K562 (cell line): ENCODE data around the gene INPP1. TPM values are rescaled to one million over a fixed set of nuclear protein-coding genes. Genes with fewer than 3 reads are reported as not detected.

Experiments used
- ATAC-seq: fragments of 200-7000 bp; cut with Tn5 transposase; 3 replicates; pipeline ENCODE4 v1.9.1; 2020; ENCODE audit warnings: moderate library complexity
- BruUV-seq: library from RNA; stranded (reverse); fragments of 400-500 nt; replicated peaks from 2 replicates; lab custom pipeline; 2021; lab: Mats Ljungman, UMichigan
- CTCF ChIA-PET: fragments of 300-600 bp; formaldehyde crosslinking; extraction: SDS; loops from one replicate; lab custom pipeline; 2021; ENCODE audit warnings: low intra/inter-chr PET ratio; lab: Yijun Ruan, JAX
- POLR2A ChIA-PET: fragments of 300-600, 350-650 bp; sonication (Branson Sonifier 250); formaldehyde crosslinking; extraction: SDS; loops from one replicate; lab custom pipeline; 2021; ENCODE audit warnings: antibody characterized with exemption, inconsistent platforms; lab: Yijun Ruan, JAX
- DNase-seq, 4 experiments: peaks; one replicate each; pipeline versions ENCODE4 v3.0.0 to v3.0.0-alpha.2; 2011 to 2018; ENCODE audit warnings: low spot score in 3 of 4, mixed read lengths in 3 of 4; ENCODE audit errors: extremely low read depth in 1 of 4
- FAIRE-seq: peaks from 2 replicates; lab custom pipeline; 2011; peaks lifted over from hg19 to GRCh38; lab: Jason Lieb, UNC
- H2AFZ ChIP-seq: 2 replicates; pipeline ENCODE4 v1.6.0; 2011; ENCODE audit warnings: low read depth, low read length, control low read depth, inconsistent platforms
- H3K27ac ChIP-seq: fragments of 200-600 bp; 3 replicates; pipeline ENCODE4 v1.8.0; 2011; ENCODE audit warnings: low read depth, mild to moderate bottlenecking, control low read depth, inconsistent platforms, low read length, moderate library complexity, mixed read lengths; ENCODE audit errors: extremely low read depth
- H3K27me3 ChIP-seq, 2 experiments: fragments of 300-600 bp in 1 of 2; 2 replicates in 1 of 2; 3 replicates in 1 of 2; pipeline versions ENCODE4 v1.6.0 to v1.8.0; 2011; ENCODE audit warnings: inconsistent platforms in 2 of 2, low read length in 2 of 2, mild to moderate bottlenecking in 1 of 2, mixed read lengths in 1 of 2, moderate library complexity in 1 of 2; ENCODE audit not compliant: control insufficient read depth in 2 of 2, insufficient read depth in 2 of 2
- H3K36me3 ChIP-seq: fragments of 300-600 bp; 3 replicates; pipeline ENCODE4 v1.8.0; 2011; ENCODE audit warnings: mild to moderate bottlenecking, low read length, inconsistent platforms; ENCODE audit not compliant: control insufficient read depth, insufficient read depth
- H3K4me1 ChIP-seq, 2 experiments: fragments of 200-600 bp in 1 of 2; replicated peaks in 1 of 2; 2 replicates in 1 of 2; 3 replicates in 1 of 2; pipeline versions ENCODE4 v1.5.1 to v1.8.0; 2011; ENCODE audit warnings: inconsistent platforms in 2 of 2, low read length in 2 of 2, mild to moderate bottlenecking in 1 of 2, mixed read lengths in 1 of 2, moderate library complexity in 1 of 2; ENCODE audit not compliant: control insufficient read depth in 2 of 2, insufficient read depth in 2 of 2
- H3K4me2 ChIP-seq: 2 replicates; pipeline ENCODE4 v1.6.1; 2011; ENCODE audit warnings: low read length, control low read depth, inconsistent platforms, mixed read lengths; ENCODE audit not compliant: insufficient read depth
- H3K4me3 ChIP-seq: fragments of 200-600 bp; sonication (generic), shearing (Covaris generic); 2 replicates; pipeline ENCODE4 v1.5.1; 2016; ENCODE audit warnings: control low read depth, inconsistent platforms
- H3K79me2 ChIP-seq: fragments of 200-600 bp; 3 replicates; pipeline ENCODE4 v1.8.0; 2011; ENCODE audit warnings: low read length, inconsistent platforms; ENCODE audit not compliant: control insufficient read depth, insufficient read depth
- H3K9ac ChIP-seq, 2 experiments: 2 replicates each; pipeline versions ENCODE4 v1.6.0 to v1.6.1; 2011; ENCODE audit warnings: low read depth in 2 of 2, low read length in 2 of 2, control low read depth in 1 of 2, inconsistent platforms in 1 of 2, mild to moderate bottlenecking in 1 of 2, mixed read lengths in 1 of 2; ENCODE audit not compliant: insufficient read depth in 1 of 2
- H3K9me1 ChIP-seq: one replicate; pipeline ENCODE4 v1.6.0; 2011; ENCODE audit warnings: inconsistent platforms, mild to moderate bottlenecking, low read length, moderate library complexity; ENCODE audit not compliant: control insufficient read depth, insufficient read depth
- H3K9me3 ChIP-seq: replicated peaks from 2 replicates; pipeline ENCODE4 v1.5.1; 2011; ENCODE audit warnings: low read depth, low read length, inconsistent platforms; ENCODE audit not compliant: control insufficient read depth, insufficient read depth
- H4K20me1 ChIP-seq: replicated peaks from 2 replicates; pipeline ENCODE4 v1.6.1; 2011; ENCODE audit warnings: low read length, inconsistent platforms, mixed read lengths; ENCODE audit not compliant: control insufficient read depth, insufficient read depth
- ELK3 ChIP-seq: fragments of 450-650 bp; formaldehyde crosslinking; IDR thresholded peaks from 2 replicates; pipeline ENCODE4 v1.4.0; 2020; ENCODE audit warnings: mild to moderate bottlenecking
- FOXP1 ChIP-seq: sonication (generic); formaldehyde crosslinking; IDR thresholded peaks from 2 replicates; pipeline ENCODE4 v1.8.0; 2022; ENCODE audit warnings: mild to moderate bottlenecking, missing genetic modification reagents
- HIVEP1 ChIP-seq: fragments of 250-450 bp; sonication (Bioruptor Pico); IDR thresholded peaks from 2 replicates; pipeline ENCODE4 v1.4.0; 2020; ENCODE audit warnings: mild to moderate bottlenecking
- IRF1 ChIP-seq: sonication (generic); formaldehyde crosslinking; IDR thresholded peaks from 2 replicates; pipeline ENCODE4 v1.8.0; 2022; ENCODE audit warnings: missing genetic modification reagents, mild to moderate bottlenecking, borderline replicate concordance
- MBD2 ChIP-seq: sonication (generic); IDR thresholded peaks from 2 replicates; pipeline ENCODE4 v1.6.1; 2016; ENCODE audit warnings: low read depth, borderline replicate concordance
- MCM7 ChIP-seq, 2 experiments: fragments of 450-650 bp; IDR thresholded peaks; 2 replicates each; pipeline ENCODE4 v1.6.1; 2016 to 2018
- NR4A1 ChIP-seq, 2 experiments: fragments of 250-450 bp in 1 of 2; fragments of 450-650 bp in 1 of 2; sonication (Bioruptor Pico) in 1 of 2; IDR thresholded peaks; 2 replicates each; pipeline versions ENCODE4 v1.4.0 to v1.6.1; 2016 to 2020; ENCODE audit warnings: mild to moderate bottlenecking in 2 of 2, missing compliant biosample characterization in 1 of 2, missing genetic modification characterization in 1 of 2, moderate library complexity in 1 of 2
- OTX1 ChIP-seq: fragments of 450-650 bp; formaldehyde crosslinking; IDR thresholded peaks from 2 replicates; pipeline ENCODE4 v1.4.0; 2022; ENCODE audit warnings: mild to moderate bottlenecking
- RBFOX2 ChIP-seq: fragments of 200-400 bp; formaldehyde crosslinking; IDR thresholded peaks from 2 replicates; pipeline ENCODE4 v1.6.1; 2017; ENCODE audit warnings: low read depth, mild to moderate bottlenecking, low read length, moderate library complexity
- RBM22 ChIP-seq: fragments of 200-400 bp; formaldehyde crosslinking; IDR thresholded peaks from 2 replicates; pipeline ENCODE4 v1.6.1; 2018; ENCODE audit warnings: low read length, low read depth; ENCODE audit not compliant: poor library complexity, severe bottlenecking
- SAFB2 ChIP-seq: fragments of 200-400 bp; formaldehyde crosslinking; IDR thresholded peaks from 2 replicates; pipeline ENCODE4 v1.6.1; 2018; ENCODE audit warnings: borderline replicate concordance, low read length, low read depth, moderate library complexity; ENCODE audit not compliant: severe bottlenecking
- SIRT6 ChIP-seq: IDR thresholded peaks from one replicate; pipeline ENCODE4 v1.6.1; 2012; ENCODE audit warnings: low read depth, mild to moderate bottlenecking, control low read depth, inconsistent platforms, low read length, moderate library complexity
- SMARCB1 ChIP-seq: IDR thresholded peaks from 2 replicates; pipeline ENCODE4 v1.6.1; 2011; ENCODE audit warnings: improper control_type of control experiment, low read depth; ENCODE audit not compliant: insufficient read length
- TSC22D4 ChIP-seq: fragments of 450-650 bp; IDR thresholded peaks from 2 replicates; pipeline ENCODE4 v1.6.1; 2016; ENCODE audit warnings: missing genetic modification characterization, missing biosample characterization, control low read depth
- ZBTB26 ChIP-seq: fragments of 450-650 bp; formaldehyde crosslinking; IDR thresholded peaks from 2 replicates; pipeline ENCODE4 v1.4.0; 2022; ENCODE audit warnings: missing genetic modification characterization
- ZFPM2 ChIP-seq: fragments of 250-450 bp; sonication (Bioruptor Pico); IDR thresholded peaks from 2 replicates; pipeline ENCODE4 v1.5.1; 2022; ENCODE audit warnings: mild to moderate bottlenecking
- ZNF644 ChIP-seq: fragments of 200-800 bp; sonication (Bioruptor generic); IDR thresholded peaks from 2 replicates; pipeline ENCODE4 v1.6.1; 2016; ENCODE audit warnings: low read depth, missing genetic modification characterization, missing compliant biosample characterization
- WGBS: fragments of 100-300 bp; shearing (Covaris generic); methylation state at CpG from one replicate; pipeline ENCODE4 v1.1.6; 2016; ENCODE audit warnings: low coverage, mixed read lengths; ENCODE audit not compliant: insufficient coverage; ENCODE audit errors: missing lambda C conversion rate; 5-methylcytosine and 5-hydroxymethylcytosine counted together
- in situ Hi-C: fragments of 300-500 bp; cut with MboI; formaldehyde crosslinking; loops from 4 replicates; pipeline ENCODE4 v1.15.0; 2018; ENCODE audit warnings: inconsistent platforms, mixed read lengths
- intact Hi-C: fragments of 100-400 bp; cut with micrococcal nuclease; formaldehyde crosslinking; loops from 2 replicates; pipeline ENCODE4 v1.14.2; 2022
- polyA plus RNA-seq, 8 experiments: library from polyadenylated mRNA; depleted of rRNA in 4 of 8; stranded (reverse) in 5 of 8; unstranded in 3 of 8; fragments of >200 nt; fragmentation: Nextera tagmentation in 2 of 8; fragmentation: Illumina TruSeq in 1 of 8; extraction: Ambion mirVana in 2 of 8; extraction: Trizol in 1 of 8; gene quantifications; 2 replicates each; pipeline versions ENCODE4 v1.2.1 to v1.2.3, GENCODE V29; 2011 to 2014; ENCODE audit warnings: inconsistent platforms in 1 of 8, missing spikeins in 1 of 8
- total RNA-seq, 7 experiments: library from RNA; depleted of rRNA in 6 of 7; stranded (reverse); fragments of >200 nt in 6 of 7; fragmentation: Illumina TruSeq in 2 of 7; extraction: Trizol in 2 of 7; gene quantifications; 2 replicates each; pipeline versions ENCODE4 v1.2.1 to v1.2.3, GENCODE V29; 2011 to 2021; ENCODE audit warnings: low replicate concordance in 1 of 7
- TF ChIP-seq, protein P1 (sequence below): fragments of 250-450 bp; sonication (Bioruptor Pico); IDR thresholded peaks from 2 replicates; pipeline ENCODE4 v1.4.0; 2020

INPP1 gene
- total and polyA plus RNA-seq, 9 of the 15 experiments (the other 6 are each of a cell fraction or from before 2014, with no cell fraction given) = 3.7 to 11.8 (median 6.5) TPM

GRCh38 chr2:190362894-190363293 lies 19.5 kb downstream of the INPP1 start:
- H3K4me2 ChIP-seq = no peak overlapping the region
- no peak overlapping the region for H2AFZ ChIP-seq
- 91% methylated on average over 1 of the region's 1 CpG for WGBS
- no peaks in the 10 kb centered on the region for H3K27me3 ChIP-seq
- in situ Hi-C loops (no loop called here), intact Hi-C loops (no loop called here)
- H3K9me3 ChIP-seq = no peaks in the 10 kb centered on the region
- H3K4me1 ChIP-seq = peaks cover 3 to 7% of the 10 kb centered on the region in 2 experiments
- ChIA-PET CTCF (no interaction called here), POLR2A (no interaction called here)
- ATAC-seq = no peak
- TF ChIP-seq IRF1 = no peak
- TF ChIP-seq MCM7 (IDR thresholded peaks at IDR 0.05) = no peak
- TF ChIP-seq OTX1 (CRISPR knock-in tag) = no peak
- TF ChIP-seq NR4A1 (CRISPR knock-in tag; IDR thresholded peaks at IDR 0.05) = no peak
- TF ChIP-seq NR4A1 (tag; IDR thresholded peaks at IDR 0.05) = no peak
- TF ChIP-seq TSC22D4 (tag) = no peak
- no peak for TF ChIP-seq HIVEP1 (CRISPR knock-in tag)
- TF ChIP-seq ZFPM2 = no peak
- no peak for TF ChIP-seq ZBTB26 (CRISPR knock-in tag)
- no peak for TF ChIP-seq ELK3
- no peak for TF ChIP-seq SIRT6
- TF ChIP-seq, protein P1, sequence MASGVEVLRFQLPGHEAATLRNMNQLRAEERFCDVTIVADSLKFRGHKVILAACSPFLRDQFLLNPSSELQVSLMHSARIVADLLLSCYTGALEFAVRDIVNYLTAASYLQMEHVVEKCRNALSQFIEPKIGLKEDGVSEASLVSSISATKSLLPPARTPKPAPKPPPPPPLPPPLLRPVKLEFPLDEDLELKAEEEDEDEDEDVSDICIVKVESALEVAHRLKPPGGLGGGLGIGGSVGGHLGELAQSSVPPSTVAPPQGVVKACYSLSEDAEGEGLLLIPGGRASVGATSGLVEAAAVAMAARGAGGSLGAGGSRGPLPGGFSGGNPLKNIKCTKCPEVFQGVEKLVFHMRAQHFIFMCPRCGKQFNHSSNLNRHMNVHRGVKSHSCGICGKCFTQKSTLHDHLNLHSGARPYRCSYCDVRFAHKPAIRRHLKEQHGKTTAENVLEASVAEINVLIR (CRISPR knock-in tag) = no peak
- no peak for TF ChIP-seq MBD2
- TF ChIP-seq SMARCB1 = no peak
- no peak for TF ChIP-seq RBFOX2
- no peak for TF ChIP-seq FOXP1
- no peak for TF ChIP-seq SAFB2
- TF ChIP-seq ZNF644 = no peak
- TF ChIP-seq RBM22 = no peak
- H3K9ac ChIP-seq = no peak overlapping the region
- no peak for FAIRE-seq
- no peaks in the 10 kb centered on the region for H3K36me3 ChIP-seq
- BruUV-seq = no TSS peak
- DNase-seq = no peak
- H3K79me2 ChIP-seq = no peaks in the 10 kb centered on the region
- H3K9me1 ChIP-seq = no peaks in the 10 kb centered on the region
- H3K4me3 ChIP-seq = no peak overlapping the region
- no peaks in the 10 kb centered on the region for H4K20me1 ChIP-seq
- H3K27ac ChIP-seq = no peak overlapping the region
